Inflammatory macrophage treated with lipopolysaccharide for 1 hour (primary cell): ENCODE results near the gene PDIA4.
A peak's percentile ranks its signal among the peaks of the same experiment; 100 is the strongest.
"Not testable (repeated sequence)": the region's sequence is repeated elsewhere in the genome, so short reads cannot be mapped to it uniquely, and the experiment has no call there.

ENCODE experiments used
- DNase-seq, 2 donors: peaks; one replicate each; pipeline ENCODE4 v3.0.0-alpha.2; 2020 to 2022

Gene PDIA4

GRCh38 chr7:149002604-149003003 is 25.7 kb downstream of the PDIA4 start:
- DNase-seq: no peak

- DNase-seq: no peak
Measured at GRCh38 chr7:149001427-149002068, 26.8 kb downstream of the PDIA4 start.

GRCh38 chr7:149000961-149001360 is 27.3 kb downstream of the PDIA4 start:
- no peak for DNase-seq

DNA sequence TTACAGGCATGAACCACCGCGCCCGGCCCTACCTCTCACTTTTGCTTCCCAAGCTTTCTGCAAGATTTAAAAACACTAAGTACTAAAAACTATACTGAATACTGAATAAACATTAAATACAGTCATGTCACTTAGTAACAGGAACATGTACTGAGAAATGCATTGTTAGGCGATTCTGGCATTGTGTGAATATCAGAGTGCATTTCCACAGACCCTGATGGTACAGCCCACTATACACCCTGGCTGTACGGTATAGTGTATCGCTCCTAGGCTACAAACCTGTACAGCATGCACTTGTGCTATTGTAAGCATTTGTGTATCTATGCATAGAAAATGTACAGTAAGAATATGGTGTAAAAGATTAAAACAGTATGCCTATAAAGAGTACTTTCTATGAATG is 29.1 kb downstream of the PDIA4 start:
- DNase-seq: no peak

DNA sequence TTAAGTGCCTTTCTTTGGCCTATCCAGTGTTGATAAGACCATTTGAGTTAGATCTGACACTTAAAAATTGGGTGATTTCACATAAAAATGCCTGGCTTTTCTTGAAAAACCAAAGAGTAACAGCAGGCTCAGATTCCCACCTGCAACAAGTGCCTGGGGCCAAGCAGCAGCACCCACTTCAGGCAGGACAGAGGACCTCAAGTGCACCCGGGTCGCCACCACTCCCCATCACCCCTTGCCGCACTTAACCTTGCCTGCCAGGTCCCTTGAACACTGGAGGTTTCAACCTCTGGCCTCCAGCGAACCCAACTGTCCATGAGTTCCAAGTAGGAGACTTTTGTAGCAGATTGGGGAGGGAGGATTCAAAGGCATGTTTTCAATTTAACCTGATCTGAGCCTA is 30.8 kb downstream of the PDIA4 start:
- no peak for DNase-seq

- DNase-seq: no peak
Measured at GRCh38 chr7:148994576-148994975, 33.7 kb downstream of the PDIA4 start.

DNA sequence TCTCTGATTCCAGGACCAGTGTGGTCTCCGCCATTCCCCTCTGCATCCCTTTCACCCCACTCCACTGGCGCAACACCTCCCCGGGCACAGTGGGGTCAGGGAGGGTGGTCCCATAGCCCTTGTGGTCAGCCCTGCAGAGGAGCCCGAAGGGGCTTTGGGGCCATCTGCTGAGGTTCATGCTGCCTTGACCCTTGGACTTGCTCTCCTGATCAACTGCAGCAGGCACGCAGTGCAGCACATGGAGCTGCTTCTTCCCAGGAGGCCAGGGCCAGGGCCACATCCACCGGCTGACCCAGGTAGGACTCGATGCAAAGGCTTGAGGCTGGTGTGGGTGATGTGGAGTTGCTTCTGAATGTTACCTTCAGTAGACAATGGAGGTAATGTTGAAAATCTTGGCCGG is 35.1 kb downstream of the PDIA4 start:
- DNase-seq: no peak

- DNase-seq: no peak
Measured at GRCh38 chr7:148991536-148991935, 36.8 kb downstream of the PDIA4 start.

GRCh38 chr7:148987751-148988512 is 40.4 kb downstream of the PDIA4 start:
- peak in 1 of 2 donors; percentile 18 for DNase-seq

DNA sequence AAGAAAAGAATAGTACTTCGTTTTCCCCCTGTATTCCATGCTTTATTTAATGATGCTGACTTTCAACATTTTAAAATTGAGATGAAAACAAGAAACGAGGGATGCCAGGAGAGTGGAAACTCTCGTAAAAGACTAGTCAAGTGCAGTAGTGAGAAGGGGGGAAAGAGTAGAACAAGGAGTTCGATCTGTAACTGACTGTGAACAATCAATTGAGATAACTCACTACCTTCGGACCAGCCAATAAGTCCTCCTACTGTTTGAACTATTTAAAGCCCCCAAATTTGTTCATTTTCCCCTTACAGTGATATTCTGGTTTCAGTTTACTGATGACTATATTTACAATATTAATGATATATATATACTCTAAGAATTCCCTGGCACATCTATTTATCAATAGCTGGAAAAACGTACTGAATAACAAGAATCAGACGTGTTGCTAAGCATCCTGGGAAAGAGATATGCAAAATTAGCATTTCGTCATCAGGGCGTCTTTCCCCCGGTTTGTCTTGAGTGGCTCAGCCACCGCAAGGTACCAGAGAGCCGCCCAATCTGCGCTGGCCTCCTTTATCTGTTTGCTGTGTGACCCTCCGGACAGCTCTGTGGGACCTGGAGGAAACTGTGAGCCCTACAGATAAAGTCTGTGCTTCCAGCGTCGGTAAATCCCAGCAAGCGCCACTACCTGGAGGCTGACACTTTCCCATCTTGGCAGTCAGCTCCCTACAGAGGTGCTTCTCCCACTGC is 41.1 kb downstream of the PDIA4 start:
- peak; percentile 81 to 96 for DNase-seq

GRCh38 chr7:148986742-148987009 is 41.6 kb downstream of the PDIA4 start:
- DNase-seq: no peak

GRCh38 chr7:148983200-148984146 is 44.8 kb downstream of the PDIA4 start:
- peak; percentile 63 to 81 for DNase-seq

- DNase-seq: peak; percentile 17 to 27
Measured at GRCh38 chr7:148982654-148983199, 45.6 kb downstream of the PDIA4 start.

DNA sequence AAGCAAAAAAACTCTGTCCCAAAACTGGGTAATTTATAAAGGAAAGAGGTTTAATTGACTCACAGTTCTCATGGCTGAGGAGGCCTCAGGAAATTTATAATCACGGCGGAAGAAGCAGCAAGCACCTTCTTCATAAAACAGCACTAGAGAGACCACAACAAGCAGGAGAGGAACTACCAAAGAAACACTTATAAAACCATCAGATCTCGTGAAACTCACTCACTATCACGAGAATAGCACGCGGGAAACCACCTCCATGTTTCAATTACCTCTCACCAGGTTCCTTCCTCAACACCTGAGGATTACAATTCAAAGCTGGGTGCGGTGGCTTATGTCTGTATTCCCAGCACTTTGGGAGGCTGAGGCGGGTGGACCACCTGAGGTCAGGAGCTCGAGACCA is 48.5 kb downstream of the PDIA4 start:
- no peak for DNase-seq

GRCh38 chr7:148979072-148979471 is 49.2 kb downstream of the PDIA4 start:
- not testable (repeated sequence) for DNase-seq

DNA sequence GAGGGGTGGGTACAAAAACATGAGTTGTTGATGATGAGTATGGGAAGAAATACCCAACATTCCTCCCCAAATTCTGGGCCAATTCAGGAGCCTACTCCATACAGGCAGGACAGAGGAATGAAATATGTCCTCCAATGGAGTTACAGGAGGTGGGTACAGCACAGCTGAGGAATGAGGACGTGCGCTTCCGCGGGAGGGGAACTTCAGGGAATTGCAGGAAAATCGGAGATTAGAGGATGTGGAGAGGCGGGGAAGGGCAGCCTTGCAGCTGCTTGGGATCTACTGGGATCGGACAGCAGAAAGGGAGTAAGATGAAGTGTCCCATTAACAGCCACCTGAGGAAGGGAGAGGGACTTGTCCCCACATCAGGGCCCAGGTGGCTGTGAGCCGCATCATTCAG is 50.2 kb downstream of the PDIA4 start:
- DNase-seq: no peak

DNA sequence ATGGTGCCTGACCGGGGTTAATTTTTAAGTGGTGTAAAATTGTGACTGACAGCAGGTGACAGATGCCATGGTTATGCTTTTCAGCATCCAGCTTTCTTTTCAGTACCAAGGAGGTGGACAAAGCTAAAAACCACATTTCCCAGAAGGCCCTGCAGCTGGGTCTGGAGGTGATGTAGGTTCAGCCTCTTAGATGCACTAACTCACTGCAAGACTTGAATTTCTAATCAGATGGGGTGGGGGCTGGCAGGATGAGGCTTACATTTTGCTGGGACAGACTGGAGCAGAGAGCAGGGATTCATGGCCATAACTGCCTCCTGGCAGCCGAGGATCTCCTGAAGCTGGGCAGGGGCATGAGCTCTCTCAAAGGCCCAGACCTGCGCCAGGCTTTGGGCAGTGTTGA is 52.4 kb downstream of the PDIA4 start:
- no peak for DNase-seq

- no peak for DNase-seq
Measured at GRCh38 chr7:148973256-148973655, 55.0 kb downstream of the PDIA4 start.

- peak; percentile 52 to 69 for DNase-seq
Measured at GRCh38 chr7:148972375-148972774, 55.9 kb downstream of the PDIA4 start.

GRCh38 chr7:148967602-148968001 is 60.7 kb downstream of the PDIA4 start:
- no peak for DNase-seq

- no peak for DNase-seq
Measured at GRCh38 chr7:148967032-148967372, 61.3 kb downstream of the PDIA4 start.

DNA sequence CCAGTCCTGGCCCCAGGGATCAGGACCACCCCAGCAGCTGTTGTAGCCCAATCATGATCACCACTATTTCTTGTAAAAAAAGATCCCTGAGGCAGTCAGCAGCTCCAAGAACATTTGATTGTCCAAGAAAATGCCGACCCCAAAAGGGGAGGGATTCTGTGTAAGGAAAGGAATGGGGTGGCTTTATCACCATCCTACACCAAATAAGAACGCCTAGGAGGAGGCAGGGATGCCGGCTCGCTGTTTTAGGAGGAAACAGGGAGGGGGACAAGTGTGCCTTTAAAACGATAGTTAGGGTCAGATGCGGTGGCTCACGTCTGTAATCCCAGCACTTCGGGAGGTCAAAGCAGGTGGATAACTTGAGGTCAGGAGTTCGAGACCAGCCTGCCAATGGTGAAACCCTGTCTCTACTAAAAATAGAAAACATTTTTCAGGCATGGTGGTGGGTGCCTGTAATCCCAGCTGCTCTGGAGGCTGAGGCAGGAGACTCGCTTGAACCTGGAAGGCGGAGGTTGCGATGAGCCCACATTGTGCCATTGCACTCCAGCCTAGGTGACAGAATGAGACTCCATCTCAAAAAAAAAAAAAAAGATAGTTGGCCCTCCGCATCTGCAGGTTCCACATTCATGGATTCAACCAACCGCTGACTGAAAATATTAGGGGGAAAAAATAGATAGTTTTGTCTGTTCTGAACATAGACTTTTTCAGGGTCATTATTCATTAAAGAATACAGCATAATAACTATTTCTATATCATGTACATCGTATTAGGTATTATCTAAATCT is 63.6 kb downstream of the PDIA4 start:
- no peak for DNase-seq
